Sigmoid colon (tissue), 7 donors: ENCODE results near the gene MADD. TPM values are rescaled to one million over a fixed set of nuclear protein-coding genes. Genes with fewer than 3 reads are reported as not detected.

Experiments
- DNase-seq: peaks from one replicate; pipeline ENCODE4 v3.0.0-alpha.2; 2019
- H3K27ac ChIP-seq, 4 donors: fragments of 200-600 bp; sonication (generic); one replicate each; pipeline ENCODE4 v1.5.1; 2016 to 2019; ENCODE audit warnings: mild to moderate bottlenecking in 1 of 4
- H3K27me3 ChIP-seq, 3 donors: fragments of 200-600 bp; sonication (generic); one replicate each; pipeline ENCODE4 v1.5.1; 2019; ENCODE audit warnings: mild to moderate bottlenecking in 1 of 3
- H3K36me3 ChIP-seq, 4 donors: fragments of 200-600 bp; sonication (generic); one replicate each; pipeline ENCODE4 v1.5.1; 2016 to 2019
- H3K4me1 ChIP-seq, 4 donors: fragments of 200-600 bp; sonication (generic); one replicate each; pipeline ENCODE4 v1.5.1; 2017 to 2019
- H3K4me3 ChIP-seq, 4 donors: fragments of 200-600 bp; sonication (generic); one replicate each; pipeline ENCODE4 v1.5.1; 2017 to 2019; ENCODE audit warnings: mild to moderate bottlenecking in 2 of 4, moderate library complexity in 1 of 4
- H3K9me3 ChIP-seq, 4 donors: fragments of 200-600 bp in 3 of 4; sonication (generic) in 3 of 4; one replicate each; pipeline versions ENCODE4 v1.5.1 to v1.6.1; 2013 to 2019
- CTCF ChIP-seq, 4 experiments: fragments of 450-650 bp in 3 of 4; fragments of 200-600 bp in 1 of 4; IDR thresholded peaks; one replicate each; pipeline ENCODE4 v1.5.1; 2016 to 2019; ENCODE audit warnings: antibody characterized with exemption in 4 of 4, mild to moderate bottlenecking in 3 of 4, moderate library complexity in 2 of 4
- EP300 ChIP-seq, 4 donors: sonication (generic); formaldehyde crosslinking; IDR thresholded peaks; one replicate each; pipeline ENCODE4 v1.6.1; 2017; ENCODE audit warnings: antibody characterized with exemption in 4 of 4
- POLR2A ChIP-seq, 2 donors: fragments of 450-650 bp; IDR thresholded peaks; one replicate each; pipeline ENCODE4 v1.6.1; 2016; ENCODE audit warnings: antibody characterized with exemption in 2 of 2, mild to moderate bottlenecking in 2 of 2, moderate library complexity in 2 of 2
- POLR2AphosphoS5 ChIP-seq, 4 donors: sonication (generic); formaldehyde crosslinking; IDR thresholded peaks; one replicate each; pipeline ENCODE4 v1.6.1; 2017; ENCODE audit warnings: antibody characterized with exemption in 4 of 4
- WGBS, 2 donors: extraction: QIAGEN DNeasy Blood & Tissue Kit; methylation state at CpG; one replicate each; pipeline ENCODE4 v1.1.7; 2013; 5-methylcytosine and 5-hydroxymethylcytosine counted together
- intact Hi-C: fragments of 100-400 bp; cut with DNase I; formaldehyde crosslinking; loops from one replicate; pipeline ENCODE4 v1.15.1; 2023
- polyA plus RNA-seq, 3 donors: library from polyadenylated mRNA; stranded (reverse); fragments of 200-250 nt; gene quantifications; one replicate each; pipeline ENCODE4 v1.2.3, GENCODE V29; 2013
- total RNA-seq, 4 donors: library from RNA; depleted of rRNA; stranded (reverse); fragments of >200 nt; gene quantifications; one replicate each; pipeline ENCODE4 v1.1.0, GENCODE V29; 2016
- donor health status: healthy with polysubstance abuse.
- donor health status: Bipolar disorder and iron deficiency.
- donor health status: healthy.

The MADD gene
- total and polyA plus RNA-seq, 7 donors, result 18.6 to 55.7 (median 32.5) TPM

DNA sequence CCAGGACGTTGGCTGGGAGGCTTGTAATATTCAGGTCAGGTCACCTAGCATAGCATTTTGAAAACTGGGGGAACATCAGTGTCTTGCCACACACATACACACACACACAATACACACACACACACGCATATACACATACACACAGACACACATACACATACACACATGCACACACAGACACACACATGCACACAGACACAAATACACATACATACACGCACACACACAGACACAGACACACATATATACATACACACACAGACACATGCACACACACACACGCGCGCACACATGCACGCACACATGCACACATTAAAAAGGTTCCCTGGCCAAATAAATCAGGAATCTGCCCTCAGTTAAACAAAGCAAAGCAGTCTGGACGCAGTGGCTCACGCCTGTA is 70.1 kb downstream of the MADD start:
- Histone ChIP-seq H3K9me3 (no peaks in the 10 kb centered on the region), H3K27ac (no peak overlapping the region), H3K4me3 (no peak overlapping the region), H3K27me3 (no peaks in the 10 kb centered on the region), H3K4me1 (no peaks in the 10 kb centered on the region), H3K36me3 (no peaks in the 10 kb centered on the region)
- intact Hi-C loops, result no loop called here
- WGBS, 2 donors, result 72 to 80% methylated on average over 9 of the region's 9 CpGs
- DNase-seq, result no peak
- TF ChIP-seq POLR2AphosphoS5 (IDR thresholded peaks at IDR 0.05) (no peak), CTCF (IDR thresholded peaks at IDR 0.05) (no peak), EP300 (IDR thresholded peaks at IDR 0.05) (no peak), POLR2A (IDR thresholded peaks at IDR 0.05) (no peak)

GRCh38 chr11:47340980-47341775 is 71.2 kb downstream of the MADD start:
- no peaks in the 10 kb centered on the region for H3K9me3 ChIP-seq
- 75 to 77% methylated on average over 18 of the region's 18 CpGs for WGBS, 2 donors
- no peaks in the 10 kb centered on the region for H3K4me1 ChIP-seq
- no peaks in the 10 kb centered on the region for H3K36me3 ChIP-seq
- H3K4me3 ChIP-seq, result no peak overlapping the region
- intact Hi-C loops, result no loop called here
- no peak overlapping the region for H3K27ac ChIP-seq
- no peaks in the 10 kb centered on the region for H3K27me3 ChIP-seq
- no peak for DNase-seq
- no peak for TF ChIP-seq EP300 (IDR thresholded peaks at IDR 0.05)
- no peak for TF ChIP-seq CTCF (IDR thresholded peaks at IDR 0.05)
- no peak for TF ChIP-seq POLR2AphosphoS5 (IDR thresholded peaks at IDR 0.05)
- TF ChIP-seq POLR2A (IDR thresholded peaks at IDR 0.05), result no peak

GRCh38 chr11:47342036-47342803 is 72.3 kb downstream of the MADD start:
- Histone ChIP-seq H3K27ac (no peak overlapping the region), H3K4me3 (no peak overlapping the region), H3K27me3 (no peaks in the 10 kb centered on the region), H3K36me3 (no peaks in the 10 kb centered on the region), H3K4me1 (no peaks in the 10 kb centered on the region), H3K9me3 (no peaks in the 10 kb centered on the region)
- intact Hi-C loops, result no loop called here
- no peak for TF ChIP-seq POLR2AphosphoS5 (IDR thresholded peaks at IDR 0.05)
- TF ChIP-seq EP300 (IDR thresholded peaks at IDR 0.05), result no peak
- no peak for TF ChIP-seq POLR2A (IDR thresholded peaks at IDR 0.05)
- no peak for TF ChIP-seq CTCF (IDR thresholded peaks at IDR 0.05)
- 78 to 89% methylated on average over 24 of the region's 24 CpGs for WGBS, 2 donors
- DNase-seq, result no peak

DNA sequence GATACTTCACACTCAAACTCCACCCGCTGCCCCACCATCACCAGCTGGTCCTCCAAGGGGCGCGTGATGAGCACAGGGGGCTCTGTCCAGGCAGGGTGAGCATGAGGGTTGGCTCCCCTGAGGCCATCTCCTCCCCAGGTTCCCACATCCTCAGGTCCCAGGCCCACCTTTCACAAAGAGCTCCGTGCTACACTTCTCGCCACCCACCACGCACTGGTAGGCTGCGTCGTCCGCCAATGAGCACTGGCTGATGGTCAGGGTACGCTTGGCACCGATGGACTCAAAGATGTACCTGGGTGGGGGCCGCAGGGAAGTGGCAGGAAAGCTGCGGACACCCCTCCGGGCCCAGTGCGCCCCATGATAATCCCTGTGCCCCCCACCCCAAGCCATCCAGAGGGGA is 72.9 kb downstream of the MADD start:
- TF ChIP-seq POLR2A (IDR thresholded peaks at IDR 0.05) (no peak), POLR2AphosphoS5 (IDR thresholded peaks at IDR 0.05) (no peak), EP300 (IDR thresholded peaks at IDR 0.05) (no peak), CTCF (IDR thresholded peaks at IDR 0.05) (no peak)
- no peaks in the 10 kb centered on the region for H3K4me1 ChIP-seq
- DNase-seq, result no peak
- WGBS, 2 donors, result 96 to 97% methylated on average over 15 of the region's 15 CpGs
- intact Hi-C loops, result no loop called here
- H3K9me3 ChIP-seq, result no peaks in the 10 kb centered on the region
- no peak overlapping the region for H3K4me3 ChIP-seq
- no peaks in the 10 kb centered on the region for H3K36me3 ChIP-seq
- H3K27me3 ChIP-seq, result no peaks in the 10 kb centered on the region
- no peak overlapping the region for H3K27ac ChIP-seq
